Body of pancreas (tissue), 4 donors: ENCODE results near the gene VOPP1. TPM values are rescaled to one million over a fixed set of nuclear protein-coding genes. Genes with fewer than 3 reads are reported as not detected.

Experiments
- ATAC-seq: fragments of 150-250 bp; one replicate; pipeline ENCODE4 v1.9.1; 2016
- DNase-seq, 4 donors: peaks; one replicate each; pipeline ENCODE4 v3.0.0-alpha.2; 2019
- H3K27ac ChIP-seq, 4 donors: fragments of 200-600 bp; sonication (generic); 1 replicate in 3 of 4; 2 replicates in 1 of 4; pipeline versions ENCODE4 v1.5.1 to v1.6.1; 2016 to 2019; ENCODE audit warnings: mild to moderate bottlenecking in 1 of 4, mixed read lengths in 1 of 4, moderate library complexity in 1 of 4
- H3K27me3 ChIP-seq, 2 donors: fragments of 200-600 bp; sonication (generic); one replicate each; pipeline ENCODE4 v1.6.0; 2016; ENCODE audit warnings: mild to moderate bottlenecking in 1 of 2
- H3K36me3 ChIP-seq, 2 donors: fragments of 200-600 bp; sonication (generic); replicated peaks in 1 of 2; 2 replicates each; pipeline ENCODE4 v1.5.1; 2016; ENCODE audit warnings: low read depth in 2 of 2; ENCODE audit not compliant: insufficient read depth in 1 of 2
- H3K4me1 ChIP-seq: fragments of 200-600 bp; sonication (generic); one replicate; pipeline ENCODE4 v1.6.0; 2016
- H3K4me3 ChIP-seq, 2 donors: fragments of 200-600 bp; sonication (generic); 1 replicate in 1 of 2; 2 replicates in 1 of 2; pipeline ENCODE4 v1.5.1; 2016 to 2019
- H3K9me3 ChIP-seq, 3 donors: fragments of 200-600 bp; sonication (generic); 1 replicate in 2 of 3; 2 replicates in 1 of 3; pipeline ENCODE4 v1.5.1; 2016
- POLR2A ChIP-seq, 3 donors: fragments of 450-650 bp; IDR thresholded peaks; one replicate each; pipeline ENCODE4 v1.6.1; 2016; ENCODE audit warnings: antibody characterized with exemption in 3 of 3, mild to moderate bottlenecking in 2 of 3
- whole genome bisulfite sequencing, 2 donors: methylation state at CpG; one replicate each; pipeline ENCODE4 v1.1.5; 2017; 5-methylcytosine and 5-hydroxymethylcytosine counted together
- intact Hi-C: fragments of 100-400 bp; cut with DNase I; formaldehyde crosslinking; loops from one replicate; pipeline ENCODE4 v1.15.1; 2023
- total RNA-seq, 2 donors: library from RNA; depleted of rRNA; stranded (reverse); fragments of >200 nt; gene quantifications; one replicate each; pipeline ENCODE4 v1.1.0, GENCODE V29; 2016
- TF ChIP-seq, protein P1 (sequence below), 7 experiments: fragments of 450-650 bp in 4 of 7; fragments of 200-600 bp in 3 of 7; sonication (generic) in 3 of 7; IDR thresholded peaks; one replicate each; pipeline ENCODE4 v1.5.1; 2016 to 2019; ENCODE audit warnings: antibody characterized with exemption in 7 of 7

Gene VOPP1
- total RNA-seq, 2 donors from 2014 or later, result 25.1 to 30.6 TPM

DNA sequence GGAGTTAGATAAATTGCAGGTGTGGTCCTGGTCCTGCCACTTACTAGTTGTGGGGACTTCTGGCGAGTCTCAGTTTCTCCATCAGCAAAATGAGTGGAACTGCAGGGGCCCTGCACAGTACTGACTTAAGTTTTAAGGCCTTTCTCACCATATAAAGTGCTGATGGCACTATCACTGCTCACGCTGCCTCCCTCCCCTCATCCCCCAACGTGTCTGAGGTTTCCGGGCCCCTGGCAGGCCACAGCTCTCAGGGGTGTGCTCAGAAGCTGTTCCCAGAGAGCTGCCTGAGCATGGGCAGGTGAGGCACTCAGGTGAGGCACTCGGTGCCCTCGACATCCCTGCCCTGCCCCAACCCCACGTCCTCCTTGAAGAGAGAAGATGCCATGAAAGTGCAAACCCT, 74.2 kb downstream of the VOPP1 start:
- ATAC-seq, result no peak
- 84 to 87% methylated on average over 7 of the region's 7 CpGs for WGBS, 2 donors
- H3K4me3 ChIP-seq, result no peak overlapping the region
- intact Hi-C loops, result no loop called here
- no peaks in the 10 kb centered on the region for H3K9me3 ChIP-seq
- TF ChIP-seq POLR2A (IDR thresholded peaks at IDR 0.05), result no peak
- TF ChIP-seq, protein P1, sequence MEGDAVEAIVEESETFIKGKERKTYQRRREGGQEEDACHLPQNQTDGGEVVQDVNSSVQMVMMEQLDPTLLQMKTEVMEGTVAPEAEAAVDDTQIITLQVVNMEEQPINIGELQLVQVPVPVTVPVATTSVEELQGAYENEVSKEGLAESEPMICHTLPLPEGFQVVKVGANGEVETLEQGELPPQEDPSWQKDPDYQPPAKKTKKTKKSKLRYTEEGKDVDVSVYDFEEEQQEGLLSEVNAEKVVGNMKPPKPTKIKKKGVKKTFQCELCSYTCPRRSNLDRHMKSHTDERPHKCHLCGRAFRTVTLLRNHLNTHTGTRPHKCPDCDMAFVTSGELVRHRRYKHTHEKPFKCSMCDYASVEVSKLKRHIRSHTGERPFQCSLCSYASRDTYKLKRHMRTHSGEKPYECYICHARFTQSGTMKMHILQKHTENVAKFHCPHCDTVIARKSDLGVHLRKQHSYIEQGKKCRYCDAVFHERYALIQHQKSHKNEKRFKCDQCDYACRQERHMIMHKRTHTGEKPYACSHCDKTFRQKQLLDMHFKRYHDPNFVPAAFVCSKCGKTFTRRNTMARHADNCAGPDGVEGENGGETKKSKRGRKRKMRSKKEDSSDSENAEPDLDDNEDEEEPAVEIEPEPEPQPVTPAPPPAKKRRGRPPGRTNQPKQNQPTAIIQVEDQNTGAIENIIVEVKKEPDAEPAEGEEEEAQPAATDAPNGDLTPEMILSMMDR (IDR thresholded peaks at IDR 0.05), result no peak
- DNase-seq, result no peak
- no peaks in the 10 kb centered on the region for H3K36me3 ChIP-seq
- H3K4me1 ChIP-seq, result no peaks in the 10 kb centered on the region
- no peaks in the 10 kb centered on the region for H3K27me3 ChIP-seq
- H3K27ac ChIP-seq, result no peak overlapping the region

DNA sequence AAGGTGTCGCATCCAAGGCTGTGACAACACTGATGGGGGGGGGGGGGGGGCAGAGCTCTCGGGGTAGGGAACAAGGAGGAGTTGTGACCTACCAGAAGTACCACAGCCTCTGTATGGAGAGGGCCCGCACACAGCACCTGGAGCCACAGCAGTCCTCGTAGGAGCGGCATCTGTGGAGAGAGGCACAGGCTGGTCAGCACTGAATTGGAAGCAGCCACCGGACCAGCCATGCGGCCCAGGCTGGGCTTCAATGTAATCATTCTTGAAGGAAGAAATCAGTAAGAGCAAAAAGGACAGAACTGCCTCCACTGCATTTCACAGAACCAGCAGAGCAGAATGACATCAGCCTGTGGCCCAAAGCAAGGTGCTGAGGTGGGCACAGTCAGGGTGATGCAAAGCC, 74.8 kb downstream of the VOPP1 start:
- Histone ChIP-seq H3K27ac (no peak overlapping the region), H3K9me3 (no peaks in the 10 kb centered on the region), H3K4me3 (no peak overlapping the region), H3K4me1 (no peaks in the 10 kb centered on the region), H3K36me3 (no peaks in the 10 kb centered on the region), H3K27me3 (no peaks in the 10 kb centered on the region)
- DNase-seq, result no peak
- WGBS, 2 donors, result 97 to 100% methylated on average over 1 to 6 of the region's 7 CpGs
- TF ChIP-seq, protein P1 (IDR thresholded peaks at IDR 0.05), result no peak
- no peak for TF ChIP-seq POLR2A (IDR thresholded peaks at IDR 0.05)
- intact Hi-C loops, result no loop called here
- no peak for ATAC-seq

DNA sequence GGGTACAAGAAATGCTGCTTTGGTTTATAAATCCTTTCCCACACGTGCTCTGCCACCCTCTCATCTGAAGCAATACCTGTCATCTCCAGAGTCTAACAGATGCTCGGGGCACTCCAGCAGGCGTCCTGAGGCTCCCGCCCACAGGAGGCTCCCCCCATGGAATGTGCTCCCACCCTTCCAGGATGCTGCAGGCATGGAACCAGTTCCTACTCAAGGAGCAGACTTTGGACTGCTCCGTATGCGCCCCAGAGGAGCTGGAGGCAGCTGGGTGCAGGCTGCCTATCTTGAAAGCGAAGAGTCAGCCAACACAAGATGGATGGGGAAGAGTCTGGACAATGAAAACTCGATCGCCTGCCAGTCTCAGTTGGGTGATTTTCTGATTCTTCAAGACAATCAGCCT, 75.4 kb downstream of the VOPP1 start:
- Histone ChIP-seq H3K9me3 (no peaks in the 10 kb centered on the region), H3K36me3 (no peaks in the 10 kb centered on the region), H3K4me3 (no peak overlapping the region), H3K27me3 (no peaks in the 10 kb centered on the region), H3K4me1 (no peaks in the 10 kb centered on the region), H3K27ac (no peak overlapping the region)
- 96 to 97% methylated on average over 6 to 9 of the region's 9 CpGs for WGBS, 2 donors
- TF ChIP-seq, protein P1 (IDR thresholded peaks at IDR 0.05), result no peak
- TF ChIP-seq POLR2A (IDR thresholded peaks at IDR 0.05), result no peak
- intact Hi-C loops, result no loop called here
- ATAC-seq, result no peak
- DNase-seq, result no peak

DNA sequence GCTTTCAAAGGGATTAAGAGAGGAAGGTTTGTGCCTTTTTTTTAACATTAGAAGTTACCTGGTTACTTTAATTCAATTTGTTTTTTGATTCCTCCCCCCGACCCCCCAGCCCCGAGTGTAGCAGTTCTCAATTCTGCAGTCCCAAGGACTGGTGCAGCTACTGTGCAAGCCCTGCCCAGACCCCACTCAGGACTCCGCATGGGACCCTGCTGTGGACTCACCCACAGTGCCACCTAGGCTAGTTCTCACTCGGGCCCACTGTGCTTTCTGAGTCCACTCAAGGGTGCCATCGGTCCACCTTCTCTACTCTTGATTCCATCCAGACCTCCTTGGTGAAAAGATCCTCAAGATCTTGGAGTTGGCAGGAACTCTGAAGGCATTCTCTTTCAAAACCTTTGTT, 77.4 kb downstream of the VOPP1 start:
- Histone ChIP-seq H3K4me1 (no peaks in the 10 kb centered on the region), H3K9me3 (no peaks in the 10 kb centered on the region), H3K4me3 (no peak overlapping the region), H3K27ac (no peak overlapping the region), H3K27me3 (no peaks in the 10 kb centered on the region), H3K36me3 (no peaks in the 10 kb centered on the region)
- DNase-seq (no peak), ATAC-seq (no peak)
- TF ChIP-seq, protein P1 (IDR thresholded peaks at IDR 0.05), result no peak
- no peak for TF ChIP-seq POLR2A (IDR thresholded peaks at IDR 0.05)
- WGBS, 2 donors, result 85 to 91% methylated on average over 5 of the region's 5 CpGs
- intact Hi-C loops, result no loop called here

DNA sequence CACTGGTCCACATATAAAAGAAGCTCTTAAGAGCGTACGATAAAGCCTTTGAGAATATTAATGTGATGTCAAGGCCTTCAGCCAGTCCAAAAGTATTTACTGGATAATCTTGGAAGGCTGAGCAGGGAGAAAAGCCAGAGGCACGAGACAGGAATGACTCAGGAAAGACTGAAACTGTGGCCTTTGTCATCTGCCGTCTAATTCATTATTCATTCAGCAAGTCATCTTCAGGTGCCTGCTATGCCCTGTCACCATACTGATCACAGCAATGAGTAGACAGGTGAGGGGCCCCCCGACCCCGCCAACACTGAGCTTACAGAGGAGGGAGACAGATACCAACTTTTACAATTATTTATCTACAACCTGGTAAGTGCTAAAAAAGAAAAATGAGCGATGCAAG, 78.9 kb downstream of the VOPP1 start:
- no peak for DNase-seq
- Histone ChIP-seq H3K27ac (no peak overlapping the region), H3K4me1 (no peaks in the 10 kb centered on the region), H3K27me3 (no peaks in the 10 kb centered on the region), H3K36me3 (no peaks in the 10 kb centered on the region), H3K9me3 (no peaks in the 10 kb centered on the region), H3K4me3 (no peak overlapping the region)
- no peak for ATAC-seq
- TF ChIP-seq, protein P1 (IDR thresholded peaks at IDR 0.05), result no peak
- no peak for TF ChIP-seq POLR2A (IDR thresholded peaks at IDR 0.05)
- WGBS, 2 donors, result 84 to 88% methylated on average over 7 of the region's 7 CpGs
- intact Hi-C loops, result no loop called here
